Measurements from ENCODE around the gene LOXL3. TPM values are rescaled to one million over a fixed set of nuclear protein-coding genes. Genes with fewer than 3 reads are reported as not detected.
A peak's percentile ranks its signal among the peaks of the same experiment; 100 is the strongest.

Gene LOXL3
- total and polyA plus RNA-seq, 2 experiments from 2014 or later = 11.2 to 13.6 TPM

- WGBS (ENCODE audit: low lambda C conversion rate, missing lambda C conversion rate) = 3% methylated on average over 39 of the region's 65 CpGs
- peak within 1 kb of the TSS; percentile 60 for H3K4me3 ChIP-seq
Measured at GRCh38 chr2:74499267-74499939, 54.3 kb downstream of the LOXL3 start, which contains the start of gene LBX2. LBX2 (minus strand) TSS chr2:74499603; CDS start chr2:74499537, 66 bp downstream.

GRCh38 chr2:74498500-74499266, 55.1 kb downstream of the LOXL3 start:
- H3K9me2 ChIP-seq (replicated peaks; ENCODE audit: insufficient read depth) = no peaks in the 10 kb centered on the region
- no peaks in the 10 kb centered on the region for H3K9me3 ChIP-seq (ENCODE audit: low read depth)
- no peaks in the 10 kb centered on the region for H4K20me1 ChIP-seq (ENCODE audit: insufficient read depth, poor library complexity, severe bottlenecking)
- TF ChIP-seq EZH2 (IDR thresholded peaks at IDR 0.05; ENCODE audit: borderline replicate concordance) (peak; percentile 87), CTCF (IDR thresholded peaks at IDR 0.05; ENCODE audit: poor library complexity) (no peak), EZH2phosphoT487 (IDR thresholded peaks at IDR 0.05; ENCODE audit: low read depth, severe bottlenecking, unreplicated experiment) (peak; percentile 15)
- WGBS (ENCODE audit: low lambda C conversion rate, missing lambda C conversion rate) = 3% methylated on average over 40 of the region's 41 CpGs
- H3K4me1 ChIP-seq (ENCODE audit: insufficient read depth) = peaks cover 43% of the 10 kb centered on the region
- H3K36me3 ChIP-seq (replicated peaks; ENCODE audit: insufficient read depth, low read depth) = no peaks in the 10 kb centered on the region
- peak overlapping the region; percentile 39 for H3K27ac ChIP-seq
- H3K4me3 ChIP-seq = peak overlapping the region; percentile 60
- H3K79me2 ChIP-seq = peaks cover 6% of the 10 kb centered on the region
- peak overlapping the region; percentile 98 for H3K4me2 ChIP-seq
- peak overlapping the region; percentile 72 for H2AFZ ChIP-seq
- peaks cover 52% of the 10 kb centered on the region for H3K27me3 ChIP-seq
- DNase-seq (ENCODE audit: low spot score) = no peak

More at GRCh38 chr2:74499267-74499939, 54.3 kb downstream of the LOXL3 start, which contains the start of gene LBX2:
- peaks cover 52% of the 10 kb centered on the region for H3K27me3 ChIP-seq
- peaks cover 14% of the 10 kb centered on the region for H3K79me2 ChIP-seq
- H4K20me1 ChIP-seq (ENCODE audit: insufficient read depth, poor library complexity, severe bottlenecking) = no peaks in the 10 kb centered on the region
- no peak for DNase-seq (ENCODE audit: low spot score)
- H2AFZ ChIP-seq = peak within 1 kb of the TSS; percentile 72
- TF ChIP-seq CTCF (IDR thresholded peaks at IDR 0.05; ENCODE audit: poor library complexity) (no peak), EZH2 (IDR thresholded peaks at IDR 0.05; ENCODE audit: borderline replicate concordance) (peak; percentile 75)
- no peaks in the 10 kb centered on the region for H3K36me3 ChIP-seq (replicated peaks; ENCODE audit: insufficient read depth, low read depth)
- H3K9me3 ChIP-seq (ENCODE audit: low read depth) = no peaks in the 10 kb centered on the region
- H3K4me2 ChIP-seq = peak within 1 kb of the TSS; percentile 98
- H3K9me2 ChIP-seq (replicated peaks; ENCODE audit: insufficient read depth) = no peaks in the 10 kb centered on the region
- peak within 1 kb of the TSS; percentile 39 for H3K27ac ChIP-seq
- H3K4me1 ChIP-seq (ENCODE audit: insufficient read depth) = peaks cover 49% of the 10 kb centered on the region

- Histone ChIP-seq H3K4me3 (peak overlapping the region; percentile 60), H3K36me3 (replicated peaks; ENCODE audit: insufficient read depth, low read depth) (no peaks in the 10 kb centered on the region), H3K9me2 (replicated peaks; ENCODE audit: insufficient read depth) (no peaks in the 10 kb centered on the region), H2AFZ (peak overlapping the region; percentile 28), H3K4me1 (ENCODE audit: insufficient read depth) (peaks cover 39% of the 10 kb centered on the region), H3K79me2 (peaks cover 4% of the 10 kb centered on the region), H3K4me2 (peak overlapping the region; percentile 98), H4K20me1 (ENCODE audit: insufficient read depth, poor library complexity, severe bottlenecking) (no peaks in the 10 kb centered on the region), H3K27ac (no peak overlapping the region), H3K9me3 (ENCODE audit: low read depth) (no peaks in the 10 kb centered on the region), H3K27me3 (peaks cover 52% of the 10 kb centered on the region)
- WGBS (ENCODE audit: low lambda C conversion rate, missing lambda C conversion rate) = 6% methylated on average over 56 of the region's 61 CpGs
- DNase-seq (ENCODE audit: low spot score) = no peak
- no peak for TF ChIP-seq CTCF (IDR thresholded peaks at IDR 0.05; ENCODE audit: poor library complexity)
Measured at GRCh38 chr2:74497777-74498499, 55.8 kb downstream of the LOXL3 start.

Data from hepatocyte (in vitro differentiated cells).